RWPE2 (cell line): ENCODE results near the gene PHLDB3.

Experiments
- ATAC-seq: fragments of 200-7000 bp; cut with Tn5 transposase; 3 replicates; pipeline ENCODE4 v1.9.1; 2021; ENCODE audit warnings: low read depth
- DNase-seq: peaks from one replicate; pipeline ENCODE4 v3.0.0-alpha.2; 2020; ENCODE audit warnings: low spot score
- H3K27ac ChIP-seq: fragments of 450-650 bp; 2 replicates; pipeline ENCODE4 v1.5.1; 2017; ENCODE audit warnings: mild to moderate bottlenecking; ENCODE audit not compliant: poor library complexity, severe bottlenecking
- H3K27me3 ChIP-seq: fragments of 250-450 bp; sonication (Bioruptor Pico); 2 replicates; pipeline ENCODE4 v1.5.1; 2021; ENCODE audit warnings: mild to moderate bottlenecking, moderate library complexity; ENCODE audit not compliant: insufficient read depth, poor library complexity, severe bottlenecking
- H3K36me3 ChIP-seq: fragments of 250-450 bp; sonication (Bioruptor Pico); 2 replicates; pipeline ENCODE4 v1.5.1; 2020; ENCODE audit warnings: low read depth, mild to moderate bottlenecking, moderate library complexity
- H3K4me1 ChIP-seq: fragments of 250-450 bp; sonication (Bioruptor Pico); 2 replicates; pipeline ENCODE4 v1.5.1; 2021; ENCODE audit warnings: mild to moderate bottlenecking, moderate library complexity; ENCODE audit not compliant: insufficient read depth, poor library complexity, severe bottlenecking
- H3K4me3 ChIP-seq: fragments of 250-450 bp; sonication (Bioruptor Pico); 2 replicates; pipeline ENCODE4 v1.5.1; 2021; ENCODE audit warnings: mild to moderate bottlenecking, moderate library complexity; ENCODE audit not compliant: severe bottlenecking
- H3K9me3 ChIP-seq: fragments of 250-450 bp; sonication (Bioruptor Pico); 2 replicates; pipeline ENCODE4 v1.5.1; 2021; ENCODE audit warnings: mild to moderate bottlenecking, moderate library complexity; ENCODE audit not compliant: severe bottlenecking
- CTCF ChIP-seq: fragments of 450-650 bp; IDR thresholded peaks from one replicate; pipeline ENCODE4 v1.5.1; 2017; ENCODE audit warnings: mild to moderate bottlenecking, moderate library complexity; ENCODE audit not compliant: poor library complexity, severe bottlenecking

PHLDB3 gene

DNA sequence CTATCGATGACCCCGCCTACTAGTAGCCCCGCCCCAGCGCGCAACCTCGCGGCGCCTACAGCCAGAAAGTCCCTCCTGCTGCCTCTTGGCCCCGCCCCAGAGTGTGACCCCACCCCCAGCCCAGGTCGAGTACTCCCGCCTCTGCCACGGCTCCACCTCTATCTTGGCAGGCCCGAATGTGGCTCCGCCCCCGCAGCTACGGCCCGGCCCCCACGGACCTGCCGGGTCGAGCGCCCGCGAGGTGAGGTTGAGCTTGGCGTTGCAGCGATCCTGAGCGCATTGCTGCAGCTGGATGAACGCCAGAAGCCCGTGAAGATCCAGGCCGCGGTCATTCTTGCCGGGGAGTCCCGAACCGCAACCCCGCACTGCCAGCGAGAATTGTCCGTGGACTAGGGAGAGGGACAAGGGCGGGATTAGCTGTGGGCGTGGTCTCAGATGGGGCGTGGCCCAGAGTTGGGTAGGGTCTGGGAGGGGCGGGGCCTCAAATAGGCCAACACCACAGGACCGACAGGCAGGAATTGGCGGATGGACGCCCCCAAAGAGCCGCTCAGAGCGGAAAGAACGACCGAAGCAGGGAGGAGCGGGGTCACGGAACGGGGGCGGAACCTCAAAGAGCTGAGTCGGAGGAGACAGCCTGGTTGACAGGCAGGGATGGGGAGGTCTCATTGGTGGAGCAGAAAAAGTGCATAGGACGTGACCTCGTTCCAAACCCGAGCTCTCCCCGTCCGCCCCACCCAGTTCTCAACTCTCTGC, 41.0 kb downstream of the PHLDB3 start:
- H3K36me3 ChIP-seq: no peaks in the 10 kb centered on the region
- H3K9me3 ChIP-seq: no peaks in the 10 kb centered on the region
- TF ChIP-seq CTCF: no peak
- DNase-seq: peak; percentile 97
- peak overlapping the region; percentile 43 for H3K27ac ChIP-seq
- peak overlapping the region; percentile 52 for H3K4me3 ChIP-seq
- no peaks in the 10 kb centered on the region for H3K27me3 ChIP-seq
- peaks cover 21% of the 10 kb centered on the region for H3K4me1 ChIP-seq
- peak; percentile 68 for ATAC-seq

GRCh38 chr19:43462785-43463380, 41.7 kb downstream of the PHLDB3 start:
- H3K4me1 ChIP-seq: peaks cover 14% of the 10 kb centered on the region
- TF ChIP-seq CTCF: no peak
- H3K9me3 ChIP-seq: no peaks in the 10 kb centered on the region
- H3K27me3 ChIP-seq: no peaks in the 10 kb centered on the region
- no peak for DNase-seq
- peak overlapping the region; percentile 52 for H3K4me3 ChIP-seq
- H3K27ac ChIP-seq: peak overlapping the region; percentile 43
- H3K36me3 ChIP-seq: no peaks in the 10 kb centered on the region
- ATAC-seq: no peak

DNA sequence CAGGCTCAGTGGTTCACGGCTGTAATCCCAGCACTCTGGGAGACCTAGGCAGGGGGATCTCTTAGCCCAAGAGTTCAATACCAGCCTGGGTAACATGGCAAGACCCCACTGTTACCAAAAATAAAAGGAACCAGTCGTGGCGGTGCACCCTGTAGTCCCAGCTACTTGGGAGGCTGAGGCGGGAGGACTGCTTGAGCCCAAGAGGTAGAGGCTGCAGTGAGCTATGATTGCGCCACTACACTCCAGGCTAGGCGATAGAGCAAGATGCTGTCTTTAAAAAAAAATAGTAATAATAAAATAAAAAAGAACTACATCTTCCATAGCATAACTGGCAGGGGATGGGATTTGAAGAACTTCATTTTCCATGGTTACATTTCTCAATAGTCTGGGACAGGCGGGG, 42.2 kb downstream of the PHLDB3 start:
- no peak overlapping the region for H3K27ac ChIP-seq
- H3K4me3 ChIP-seq: no peak overlapping the region
- no peaks in the 10 kb centered on the region for H3K9me3 ChIP-seq
- no peaks in the 10 kb centered on the region for H3K36me3 ChIP-seq
- DNase-seq (no peak), ATAC-seq (no peak)
- no peaks in the 10 kb centered on the region for H3K27me3 ChIP-seq
- peaks cover 13% of the 10 kb centered on the region for H3K4me1 ChIP-seq
- TF ChIP-seq CTCF: no peak

DNA sequence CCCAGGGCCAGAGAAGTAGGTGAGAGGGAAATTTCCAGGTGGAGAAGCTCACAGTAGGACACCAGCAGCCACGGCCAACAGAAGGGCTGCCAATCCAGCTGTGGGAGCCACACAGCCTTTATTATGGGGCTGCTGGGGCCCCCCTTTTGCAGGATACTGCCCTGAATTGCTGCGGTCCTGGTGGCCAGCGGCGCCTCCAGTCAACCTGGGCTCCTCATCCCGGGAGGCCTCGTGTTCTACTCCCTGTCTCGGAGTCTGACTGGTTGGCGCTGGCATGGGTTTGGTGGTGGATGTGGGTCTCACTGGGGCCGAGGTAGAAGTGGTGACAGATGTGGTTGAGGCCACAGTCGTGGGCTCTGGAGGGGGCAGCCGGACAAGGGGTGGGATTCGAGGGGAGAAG, 43.2 kb downstream of the PHLDB3 start:
- Histone ChIP-seq H3K27ac (no peak overlapping the region), H3K9me3 (no peaks in the 10 kb centered on the region), H3K36me3 (no peaks in the 10 kb centered on the region), H3K27me3 (no peaks in the 10 kb centered on the region), H3K4me1 (peaks cover 13% of the 10 kb centered on the region), H3K4me3 (no peak overlapping the region)
- no peak for DNase-seq
- ATAC-seq: no peak
- TF ChIP-seq CTCF: no peak

DNA sequence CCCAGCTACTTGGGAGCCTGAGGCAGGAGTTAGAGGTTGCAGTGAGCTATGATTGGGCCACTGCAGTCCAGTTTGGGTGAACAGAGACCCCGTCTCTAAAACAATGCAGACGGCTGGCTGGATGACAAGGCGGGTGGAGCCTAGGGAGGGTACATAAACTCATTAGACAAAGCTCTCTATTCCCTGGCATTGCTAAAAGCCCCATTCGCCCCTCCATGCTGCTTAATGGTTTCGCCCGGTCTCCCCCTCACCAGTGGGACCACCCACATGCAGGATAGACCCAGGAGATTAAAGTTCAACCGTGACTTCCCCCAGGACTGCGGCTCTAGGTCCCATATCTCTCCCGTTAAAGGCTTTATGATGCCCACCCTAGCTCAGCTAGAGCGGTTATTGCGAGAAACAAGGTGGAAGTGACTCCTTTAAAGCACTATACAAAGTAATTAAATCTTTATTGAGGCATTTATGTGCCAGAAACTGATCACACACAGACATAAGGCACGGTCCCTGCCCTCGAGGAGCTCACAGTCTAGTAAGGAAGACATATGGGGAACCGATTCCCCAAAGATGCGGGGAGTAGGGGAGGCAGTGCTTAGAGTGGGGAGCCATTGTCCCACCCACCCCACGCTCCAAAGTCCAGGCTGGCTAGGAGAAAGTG, 44.1 kb downstream of the PHLDB3 start:
- DNase-seq (no peak), ATAC-seq (no peak)
- H3K27me3 ChIP-seq: no peaks in the 10 kb centered on the region
- no peaks in the 10 kb centered on the region for H3K9me3 ChIP-seq
- TF ChIP-seq CTCF: no peak
- no peaks in the 10 kb centered on the region for H3K36me3 ChIP-seq
- H3K4me1 ChIP-seq: peaks cover 7% of the 10 kb centered on the region
- H3K4me3 ChIP-seq: no peak overlapping the region
- no peak overlapping the region for H3K27ac ChIP-seq
